Ovary (tissue), 9 donors: ENCODE results near the gene GUCY2F. TPM values are rescaled to one million over a fixed set of nuclear protein-coding genes. Genes with fewer than 3 reads are reported as not detected.

ENCODE experiments used
- DNase-seq, 5 donors: peaks; one replicate each; pipeline ENCODE4 v3.0.0-alpha.2; 2019 to 2020
- H3K27ac ChIP-seq, 2 donors: fragments of 200-600 bp; one replicate each; pipeline versions ENCODE4 v1.5.1 to v1.8.0; 2019 to 2022
- H3K27me3 ChIP-seq: fragments of 200-600 bp; one replicate; pipeline ENCODE4 v1.8.0; 2022
- H3K36me3 ChIP-seq: fragments of 200-600 bp; sonication (generic); one replicate; pipeline ENCODE4 v1.5.1; 2019
- H3K4me1 ChIP-seq: one replicate; pipeline ENCODE4 v1.8.1; 2013; ENCODE audit warnings: mild to moderate bottlenecking, moderate library complexity; ENCODE audit not compliant: insufficient read depth
- H3K4me3 ChIP-seq: fragments of 200-600 bp; sonication (generic); one replicate; pipeline ENCODE4 v1.5.1; 2017
- H3K9me3 ChIP-seq, 2 donors: fragments of 200-600 bp in 1 of 2; sonication (generic) in 1 of 2; one replicate each; pipeline versions ENCODE4 v1.5.1 to v1.8.1; 2013 to 2019; ENCODE audit warnings: mild to moderate bottlenecking in 1 of 2, moderate library complexity in 1 of 2
- CTCF ChIP-seq, 3 donors: fragments of 450-650 bp in 2 of 3; fragments of 200-600 bp in 1 of 3; IDR thresholded peaks; one replicate each; pipeline versions ENCODE4 v1.5.1 to v1.8.0; 2016 to 2022; ENCODE audit warnings: antibody characterized with exemption in 3 of 3, mild to moderate bottlenecking in 1 of 3
- EP300 ChIP-seq: sonication (generic); formaldehyde crosslinking; IDR thresholded peaks from one replicate; pipeline ENCODE4 v1.6.1; 2017; ENCODE audit warnings: antibody characterized with exemption
- POLR2A ChIP-seq: fragments of 450-650 bp; IDR thresholded peaks from one replicate; pipeline ENCODE4 v1.6.1; 2017; ENCODE audit warnings: antibody characterized with exemption, mild to moderate bottlenecking, moderate library complexity
- WGBS, 3 donors: extraction: QIAGEN DNeasy Blood & Tissue Kit in 1 of 3; methylation state at CpG; one replicate each; pipeline versions ENCODE4 v1.1.5 to v1.1.7; 2013 to 2017; 5-methylcytosine and 5-hydroxymethylcytosine counted together
- intact Hi-C, 4 donors: fragments of 100-400 bp; cut with DNase I; formaldehyde crosslinking; loops; one replicate each; pipeline versions ENCODE4 v1.11.0 to v1.15.1; 2022 to 2023
- polyA plus RNA-seq, 2 donors: library from polyadenylated mRNA; stranded (reverse); fragments of 200-250 nt in 1 of 2; fragments of 350-450 nt in 1 of 2; fragmentation: Illumina TruSeq in 1 of 2; extraction: RNeasy Lipid Tissue Mini Kit (QIAGEN cat#74804) in 1 of 2; gene quantifications; one replicate each; pipeline ENCODE4 v1.2.3, GENCODE V29; 2013 to 2014
- total RNA-seq, 7 donors: library from RNA; depleted of rRNA in 2 of 7; stranded (reverse); fragments of >200 nt in 2 of 7; fragmentation: NEBNext Ultra II Directional in 3 of 7; extraction: Animal tissue kit (Norgen Biotek cat#: 25700) in 3 of 7; gene quantifications; one replicate each; pipeline versions ENCODE4 v1.1.0 to v1.2.4, GENCODE V29; 2016 to 2023
- donor health status: DM: no; HTN: no; CAD: no; lungs with moderate emphysema.
- donor health status: DM: no; HTN: no; CAD: no.
- donor health status: Bipolar disorder and iron deficiency.
- donor health status: DM: yes; HTN: yes; CAD: no.
- donor health status: DM: no; HTN: no; CAD: no.
- donor health status: DM: yes; HTN: yes; CAD: no.

Gene GUCY2F
- total and polyA plus RNA-seq, 9 donors, result not detected

GRCh38 chrX:109350551-109350950, 131.3 kb downstream of the GUCY2F start:
- peak in 3 of 5 donors; percentile 13 to 24 (median 22) for DNase-seq
- TF ChIP-seq POLR2A, result no peak
- TF ChIP-seq CTCF (IDR thresholded peaks at IDR 0.05), result no peak
- no peak for TF ChIP-seq EP300
- no peak overlapping the region for H3K27ac ChIP-seq
- WGBS, 3 donors, result 21 to 31% (median 28%) methylated on average over 4 of the region's 4 CpGs
- peaks cover 4% of the 10 kb centered on the region for H3K4me1 ChIP-seq
- no peaks in the 10 kb centered on the region for H3K27me3 ChIP-seq
- no peaks in the 10 kb centered on the region for H3K9me3 ChIP-seq
- intact Hi-C loops, result no loop called here
- no peak overlapping the region for H3K4me3 ChIP-seq
- no peaks in the 10 kb centered on the region for H3K36me3 ChIP-seq

- no peak for TF ChIP-seq CTCF (IDR thresholded peaks at IDR 0.05)
- TF ChIP-seq POLR2A, result no peak
- no peak for TF ChIP-seq EP300
- Histone ChIP-seq H3K9me3 (no peaks in the 10 kb centered on the region), H3K4me1 (peaks cover 4% of the 10 kb centered on the region), H3K4me3 (no peak overlapping the region), H3K36me3 (no peaks in the 10 kb centered on the region), H3K27me3 (no peaks in the 10 kb centered on the region), H3K27ac (no peak overlapping the region)
- intact Hi-C loops, result no loop called here
- no peak for DNase-seq
Measured at GRCh38 chrX:109350051-109350450, 131.8 kb downstream of the GUCY2F start.

GRCh38 chrX:109347632-109348031, 134.3 kb downstream of the GUCY2F start:
- Histone ChIP-seq H3K4me1 (peaks cover 2% of the 10 kb centered on the region), H3K27ac (no peak overlapping the region), H3K36me3 (no peaks in the 10 kb centered on the region), H3K27me3 (no peaks in the 10 kb centered on the region), H3K4me3 (no peak overlapping the region), H3K9me3 (no peaks in the 10 kb centered on the region)
- 27 to 31% (median 30%) methylated on average over 3 of the region's 3 CpGs for WGBS, 3 donors
- DNase-seq, result no peak
- intact Hi-C loops, result no loop called here
- TF ChIP-seq CTCF (IDR thresholded peaks at IDR 0.05) (no peak), POLR2A (no peak), EP300 (no peak)

GRCh38 chrX:109346491-109346890, 135.4 kb downstream of the GUCY2F start:
- intact Hi-C loops, result no loop called here
- no peaks in the 10 kb centered on the region for H3K36me3 ChIP-seq
- no peak for DNase-seq
- no peak overlapping the region for H3K4me3 ChIP-seq
- H3K27ac ChIP-seq, result no peak overlapping the region
- H3K27me3 ChIP-seq, result no peaks in the 10 kb centered on the region
- TF ChIP-seq POLR2A (no peak), EP300 (no peak), CTCF (IDR thresholded peaks at IDR 0.05) (no peak)
- no peaks in the 10 kb centered on the region for H3K4me1 ChIP-seq
- no peaks in the 10 kb centered on the region for H3K9me3 ChIP-seq
- 60 to 81% (median 78%) methylated on average over 1 of the region's 1 CpG for WGBS, 3 donors

GRCh38 chrX:109345856-109346255, 136.0 kb downstream of the GUCY2F start:
- Histone ChIP-seq H3K4me3 (no peak overlapping the region), H3K27ac (no peak overlapping the region), H3K27me3 (no peaks in the 10 kb centered on the region), H3K9me3 (no peaks in the 10 kb centered on the region), H3K4me1 (no peaks in the 10 kb centered on the region), H3K36me3 (no peaks in the 10 kb centered on the region)
- TF ChIP-seq POLR2A, result no peak
- no peak for TF ChIP-seq CTCF (IDR thresholded peaks at IDR 0.05)
- TF ChIP-seq EP300, result no peak
- intact Hi-C loops, result no loop called here
- no peak for DNase-seq
